ENCODE measurements around the gene CUZD1. TPM values are rescaled to one million over a fixed set of nuclear protein-coding genes. Genes with fewer than 3 reads are reported as not detected.

Gene CUZD1
- total RNA-seq, 1 donor from 2014 or later = 0.43 TPM

DNA sequence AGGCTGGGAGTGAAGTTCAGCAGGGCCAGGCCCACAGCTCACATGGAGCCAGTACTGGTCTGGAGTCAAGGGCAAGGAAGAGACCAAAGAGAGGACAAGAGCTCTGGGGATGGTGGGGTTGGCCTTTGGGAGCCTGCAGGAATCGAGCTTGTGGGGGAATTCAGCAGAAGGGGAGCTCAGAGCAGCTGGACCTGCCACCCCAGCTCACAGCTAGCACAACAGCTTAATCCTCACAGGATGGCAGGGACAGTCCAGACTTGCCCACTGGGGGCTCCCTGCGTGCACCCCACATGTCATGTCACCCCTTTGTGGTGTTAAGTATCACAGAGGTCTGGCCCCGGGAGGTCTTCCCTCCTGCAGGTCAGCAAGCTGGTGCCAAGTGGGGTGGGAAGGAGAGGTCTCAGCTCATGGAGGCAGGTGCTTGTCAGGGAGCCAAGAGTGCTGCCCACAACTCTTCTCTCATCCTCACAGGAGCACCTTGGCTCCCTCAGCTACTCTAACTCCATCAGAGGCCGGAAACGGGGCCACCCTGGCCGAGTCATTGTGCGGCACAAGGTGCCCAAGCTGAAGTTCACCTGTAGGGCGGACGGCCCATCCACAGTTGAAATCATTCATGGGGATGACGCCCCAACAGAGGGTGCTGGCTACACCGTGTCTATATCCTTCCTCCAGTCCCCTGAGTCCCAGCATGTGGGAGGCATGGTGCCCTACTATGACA is 22.5 kb downstream of the CUZD1 start:
- Mint-ChIP-seq H3K27me3 (ENCODE audit: insufficient read depth, low read depth) (peaks cover 3% of the 10 kb centered on the region), H3K9me3 (no peaks in the 10 kb centered on the region), H3K4me1 (no peaks in the 10 kb centered on the region), H3K27ac (no peak overlapping the region), H3K36me3 (no peaks in the 10 kb centered on the region), H3K4me3 (no peak overlapping the region)
- DNase-seq (ENCODE audit: low spot score) = no peak
- Histone ChIP-seq H3K27ac (no peak overlapping the region), H3K79me2 (ENCODE audit: low read depth) (no peaks in the 10 kb centered on the region), H3K9me3 (ENCODE audit: low read depth) (no peaks in the 10 kb centered on the region), H3K36me3 (no peaks in the 10 kb centered on the region), H3K27me3 (no peaks in the 10 kb centered on the region), H4K20me1 (ENCODE audit: low read depth) (no peaks in the 10 kb centered on the region), H3K4me1 (no peaks in the 10 kb centered on the region), H3F3A (ENCODE audit: low read depth) (no peaks in the 10 kb centered on the region), H3K4me3 (no peak overlapping the region), H2AFZ (replicated peaks) (no peak overlapping the region), H3K4me2 (no peak overlapping the region), H3K9ac (no peak overlapping the region)
- TF ChIP-seq EZH2phosphoT487 (IDR thresholded peaks at IDR 0.05) = no peak
- TF ChIP-seq, protein P1, sequence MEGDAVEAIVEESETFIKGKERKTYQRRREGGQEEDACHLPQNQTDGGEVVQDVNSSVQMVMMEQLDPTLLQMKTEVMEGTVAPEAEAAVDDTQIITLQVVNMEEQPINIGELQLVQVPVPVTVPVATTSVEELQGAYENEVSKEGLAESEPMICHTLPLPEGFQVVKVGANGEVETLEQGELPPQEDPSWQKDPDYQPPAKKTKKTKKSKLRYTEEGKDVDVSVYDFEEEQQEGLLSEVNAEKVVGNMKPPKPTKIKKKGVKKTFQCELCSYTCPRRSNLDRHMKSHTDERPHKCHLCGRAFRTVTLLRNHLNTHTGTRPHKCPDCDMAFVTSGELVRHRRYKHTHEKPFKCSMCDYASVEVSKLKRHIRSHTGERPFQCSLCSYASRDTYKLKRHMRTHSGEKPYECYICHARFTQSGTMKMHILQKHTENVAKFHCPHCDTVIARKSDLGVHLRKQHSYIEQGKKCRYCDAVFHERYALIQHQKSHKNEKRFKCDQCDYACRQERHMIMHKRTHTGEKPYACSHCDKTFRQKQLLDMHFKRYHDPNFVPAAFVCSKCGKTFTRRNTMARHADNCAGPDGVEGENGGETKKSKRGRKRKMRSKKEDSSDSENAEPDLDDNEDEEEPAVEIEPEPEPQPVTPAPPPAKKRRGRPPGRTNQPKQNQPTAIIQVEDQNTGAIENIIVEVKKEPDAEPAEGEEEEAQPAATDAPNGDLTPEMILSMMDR (IDR thresholded peaks at IDR 0.05) = no peak

DNA sequence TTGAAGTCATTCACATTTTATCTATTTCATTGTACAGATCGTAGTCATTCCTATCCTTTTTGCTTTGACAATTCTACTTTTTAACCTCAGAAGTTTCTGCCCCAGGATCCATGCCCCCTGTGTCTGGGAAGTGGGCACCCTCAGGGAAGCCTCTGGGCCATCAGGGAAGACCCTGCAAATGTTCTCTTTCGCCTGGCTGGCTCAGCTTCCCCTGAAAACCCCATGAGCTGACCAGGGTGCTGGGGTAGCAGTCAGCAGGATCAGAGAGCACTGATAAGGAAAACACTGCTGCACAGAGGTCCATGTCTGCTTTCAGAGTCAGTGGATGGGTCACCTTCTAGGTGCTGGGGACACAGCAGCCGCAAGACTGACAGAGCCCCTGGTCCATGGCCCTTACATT is 23.8 kb downstream of the CUZD1 start:
- H3K36me3 Mint-ChIP-seq = no peaks in the 10 kb centered on the region

DNA sequence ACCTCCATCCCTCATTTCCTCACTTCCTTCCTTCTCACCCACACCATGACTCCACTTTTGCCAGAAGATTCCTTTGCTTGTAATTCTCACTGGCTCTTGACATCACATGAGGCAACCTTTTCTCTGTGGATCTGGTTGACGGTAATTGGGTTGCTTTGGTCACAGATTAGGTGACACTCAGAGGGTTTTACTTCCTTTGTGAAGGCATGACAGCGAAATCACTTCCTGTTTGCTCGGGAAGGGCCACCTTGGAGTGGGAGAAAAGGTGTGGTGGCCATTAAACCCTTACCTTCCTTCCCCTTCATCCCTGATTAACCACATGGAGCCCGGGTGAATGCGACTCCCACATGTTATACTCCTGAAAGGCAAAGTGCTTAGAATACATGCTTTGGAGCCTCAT is 30.2 kb downstream of the CUZD1 start:
- no peaks in the 10 kb centered on the region for H3K4me1 Mint-ChIP-seq
- Histone ChIP-seq H3K9ac (no peak overlapping the region), H3K36me3 (no peaks in the 10 kb centered on the region), H3K4me2 (no peak overlapping the region), H3K27me3 (no peaks in the 10 kb centered on the region), H2AFZ (replicated peaks) (peak overlapping the region; percentile 26), H3K27ac (no peak overlapping the region), H4K20me1 (ENCODE audit: low read depth) (no peaks in the 10 kb centered on the region), H3K4me3 (no peak overlapping the region), H3K79me2 (ENCODE audit: low read depth) (no peaks in the 10 kb centered on the region), H3K9me3 (ENCODE audit: low read depth) (no peaks in the 10 kb centered on the region), H3F3A (ENCODE audit: low read depth) (no peaks in the 10 kb centered on the region), H3K4me1 (no peaks in the 10 kb centered on the region)
- DNase-seq (ENCODE audit: low spot score) = no peak
- TF ChIP-seq EZH2phosphoT487 (IDR thresholded peaks at IDR 0.05) (no peak), EZH2 (IDR thresholded peaks at IDR 0.05) (no peak)
- TF ChIP-seq, protein P1 (IDR thresholded peaks at IDR 0.05) = no peak
- no peaks in the 10 kb centered on the region for H3K36me3 Mint-ChIP-seq
- H3K4me3 Mint-ChIP-seq = no peak overlapping the region
- H3K27me3 Mint-ChIP-seq (ENCODE audit: insufficient read depth, low read depth) = peaks cover 3% of the 10 kb centered on the region
- H3K9me3 Mint-ChIP-seq = no peaks in the 10 kb centered on the region
- no peak overlapping the region for H3K27ac Mint-ChIP-seq

More for the DNA sequence above, 23.8 kb downstream of the CUZD1 start:
- TF ChIP-seq EZH2 (IDR thresholded peaks at IDR 0.05) (no peak), EZH2phosphoT487 (IDR thresholded peaks at IDR 0.05) (no peak)
- TF ChIP-seq, protein P1 (IDR thresholded peaks at IDR 0.05) = no peak
- Histone ChIP-seq H4K20me1 (ENCODE audit: low read depth) (no peaks in the 10 kb centered on the region), H3K79me2 (ENCODE audit: low read depth) (no peaks in the 10 kb centered on the region), H3K4me1 (no peaks in the 10 kb centered on the region), H3K9me3 (ENCODE audit: low read depth) (no peaks in the 10 kb centered on the region), H2AFZ (replicated peaks) (no peak overlapping the region), H3K9ac (no peak overlapping the region), H3K27ac (no peak overlapping the region), H3F3A (ENCODE audit: low read depth) (no peaks in the 10 kb centered on the region), H3K36me3 (no peaks in the 10 kb centered on the region), H3K27me3 (no peaks in the 10 kb centered on the region), H3K4me2 (no peak overlapping the region), H3K4me3 (no peak overlapping the region)
- DNase-seq (ENCODE audit: low spot score) = no peak
- H3K27ac Mint-ChIP-seq = no peak overlapping the region
- no peak overlapping the region for H3K4me3 Mint-ChIP-seq
- H3K9me3 Mint-ChIP-seq = no peaks in the 10 kb centered on the region
- no peaks in the 10 kb centered on the region for H3K4me1 Mint-ChIP-seq
- H3K27me3 Mint-ChIP-seq (ENCODE audit: insufficient read depth, low read depth) = peaks cover 3% of the 10 kb centered on the region
